GM18873 (cell line): ENCODE measurements around the gene VEGFA.

Source experiments
- ATAC-seq: cut with Tn5 transposase; IDR thresholded peaks from one replicate; pipeline ENCODE4 v1.9.1; 2021; ENCODE audit warnings: mild to moderate bottlenecking, moderate library complexity, moderate number of reproducible peaks; ENCODE audit not compliant: unreplicated experiment, low FRiP score

VEGFA gene

DNA sequence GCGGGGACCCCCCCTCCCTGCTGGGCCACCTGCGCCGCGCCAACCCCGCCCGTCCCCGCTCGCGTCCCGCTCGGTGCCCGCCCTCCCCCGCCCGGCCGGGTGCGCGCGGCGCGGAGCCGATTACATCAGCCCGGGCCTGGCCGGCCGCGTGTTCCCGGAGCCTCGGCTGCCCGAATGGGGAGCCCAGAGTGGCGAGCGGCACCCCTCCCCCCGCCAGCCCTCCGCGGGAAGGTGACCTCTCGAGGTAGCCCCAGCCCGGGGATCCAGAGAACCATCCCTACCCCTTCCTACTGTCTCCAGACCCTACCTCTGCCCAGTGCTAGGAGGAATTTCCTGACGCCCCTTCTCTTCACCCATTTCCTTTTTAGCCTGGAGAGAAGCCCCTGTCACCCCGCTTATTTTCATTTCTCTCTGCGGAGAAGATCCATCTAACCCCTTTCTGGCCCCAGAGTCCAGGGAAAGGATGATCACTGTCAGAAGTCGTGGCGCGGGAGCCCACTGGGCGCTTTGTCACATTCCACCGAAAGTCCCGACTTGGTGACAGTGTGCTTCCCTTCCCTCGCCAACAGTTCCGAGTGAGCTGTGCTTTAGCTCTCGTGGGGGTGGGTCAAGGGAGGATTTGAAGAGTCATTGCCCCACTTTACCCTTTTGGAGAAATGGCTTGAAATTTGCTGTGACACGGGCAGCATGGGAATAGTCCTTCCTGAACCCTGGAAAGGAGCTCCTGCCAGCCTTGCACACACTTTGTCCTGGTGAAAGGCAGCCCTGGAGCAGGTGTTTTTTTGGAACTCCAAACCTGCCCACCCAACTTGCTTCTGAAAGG is 2.1 kb downstream of the VEGFA start:
- ATAC-seq: no peak

DNA sequence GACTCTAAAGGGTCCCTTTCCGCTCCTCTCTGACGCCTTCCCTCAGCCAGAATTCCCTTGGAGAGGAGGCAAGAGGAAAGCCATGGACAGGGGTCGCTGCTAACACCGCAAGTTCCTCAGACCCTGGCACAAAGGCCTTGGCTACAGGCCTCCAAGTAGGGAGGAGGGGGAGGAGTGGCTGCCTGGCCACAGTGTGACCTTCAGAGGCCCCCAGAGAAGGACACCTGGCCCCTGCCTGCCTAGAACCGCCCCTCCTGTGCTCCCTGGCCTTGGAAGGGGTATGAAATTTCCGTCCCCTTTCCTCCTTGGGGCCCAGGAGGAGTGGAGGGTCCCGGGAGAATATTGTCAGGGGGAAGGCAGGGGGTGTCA is 2.7 kb downstream of the VEGFA start:
- no peak for ATAC-seq

DNA sequence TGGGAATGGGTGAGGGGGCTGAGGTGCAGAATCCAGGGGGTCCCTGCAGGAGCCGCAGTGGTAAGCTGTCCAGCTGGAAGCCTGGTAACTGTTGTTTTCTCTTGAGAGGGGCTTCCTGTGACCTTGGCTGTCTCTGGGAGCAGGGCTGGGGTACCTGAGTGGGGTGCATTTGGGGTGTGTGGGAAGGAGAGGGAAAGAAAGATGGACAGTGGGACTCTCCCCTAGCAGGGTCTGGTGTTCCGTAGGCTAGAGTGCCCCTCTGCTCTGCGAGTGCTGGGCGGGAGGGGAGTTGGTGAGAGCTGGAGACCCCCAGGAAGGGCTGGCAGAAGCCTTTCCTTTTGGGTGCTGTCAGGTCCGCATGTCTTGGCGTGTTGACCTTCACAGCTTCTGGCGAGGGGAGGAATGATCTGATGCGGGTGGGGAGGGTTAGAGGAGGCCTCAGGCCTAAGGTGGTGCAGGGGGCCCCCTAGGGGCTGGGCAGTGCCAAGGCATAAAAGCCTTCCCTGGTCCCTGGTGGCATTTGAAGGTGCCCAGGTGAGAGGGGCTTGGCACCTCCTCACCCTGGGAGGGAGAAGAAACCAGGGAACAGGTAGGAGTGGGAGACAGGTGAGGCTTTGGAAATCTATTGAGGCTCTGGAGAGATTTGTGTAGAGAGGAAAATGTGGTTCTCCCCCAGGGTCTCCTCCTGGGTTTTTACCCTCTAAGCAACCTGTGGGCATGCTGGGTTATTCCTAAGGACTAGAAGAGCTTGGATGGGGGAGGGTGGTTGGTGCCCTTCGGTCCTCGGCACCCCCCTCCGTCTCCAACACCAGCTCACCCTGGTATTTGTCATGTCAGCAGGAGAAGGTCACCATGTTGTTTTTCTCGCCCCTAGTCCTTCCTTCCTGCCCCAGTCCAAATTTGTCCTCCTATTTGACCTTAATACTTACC is 3.3 kb downstream of the VEGFA start:
- no peak for ATAC-seq

DNA sequence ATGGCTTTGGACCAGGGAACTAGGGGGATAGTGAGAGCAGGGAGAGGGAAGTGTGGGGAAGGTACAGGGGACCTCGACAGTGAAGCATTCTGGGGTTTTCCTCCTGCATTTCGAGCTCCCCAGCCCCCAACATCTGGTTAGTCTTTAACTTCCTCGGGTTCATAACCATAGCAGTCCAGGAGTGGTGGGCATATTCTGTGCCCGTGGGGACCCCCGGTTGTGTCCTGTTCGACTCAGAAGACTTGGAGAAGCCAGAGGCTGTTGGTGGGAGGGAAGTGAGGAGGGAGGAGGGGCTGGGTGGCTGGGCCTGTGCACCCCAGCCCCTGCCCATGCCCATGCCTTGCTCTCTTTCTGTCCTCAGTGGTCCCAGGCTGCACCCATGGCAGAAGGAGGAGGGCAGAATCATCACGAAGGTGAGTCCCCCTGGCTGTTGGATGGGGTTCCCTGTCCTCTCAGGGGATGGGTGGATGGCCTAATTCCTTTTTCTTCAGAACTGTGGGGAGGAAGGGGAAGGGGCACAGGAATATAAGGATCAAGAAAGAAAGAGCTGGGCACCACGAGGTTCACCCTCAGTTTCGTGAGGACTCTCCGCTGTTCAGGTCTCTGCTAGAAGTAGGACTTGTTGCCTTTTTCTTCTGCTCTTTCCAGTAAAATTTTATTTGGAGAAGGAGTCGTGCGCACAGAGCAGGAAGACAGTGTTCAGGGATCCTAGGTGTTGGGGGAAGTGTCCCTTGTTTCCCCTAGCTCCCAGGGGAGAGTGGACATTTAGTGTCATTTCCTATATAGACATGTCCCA is 4.2 kb downstream of the VEGFA start:
- no peak for ATAC-seq

DNA sequence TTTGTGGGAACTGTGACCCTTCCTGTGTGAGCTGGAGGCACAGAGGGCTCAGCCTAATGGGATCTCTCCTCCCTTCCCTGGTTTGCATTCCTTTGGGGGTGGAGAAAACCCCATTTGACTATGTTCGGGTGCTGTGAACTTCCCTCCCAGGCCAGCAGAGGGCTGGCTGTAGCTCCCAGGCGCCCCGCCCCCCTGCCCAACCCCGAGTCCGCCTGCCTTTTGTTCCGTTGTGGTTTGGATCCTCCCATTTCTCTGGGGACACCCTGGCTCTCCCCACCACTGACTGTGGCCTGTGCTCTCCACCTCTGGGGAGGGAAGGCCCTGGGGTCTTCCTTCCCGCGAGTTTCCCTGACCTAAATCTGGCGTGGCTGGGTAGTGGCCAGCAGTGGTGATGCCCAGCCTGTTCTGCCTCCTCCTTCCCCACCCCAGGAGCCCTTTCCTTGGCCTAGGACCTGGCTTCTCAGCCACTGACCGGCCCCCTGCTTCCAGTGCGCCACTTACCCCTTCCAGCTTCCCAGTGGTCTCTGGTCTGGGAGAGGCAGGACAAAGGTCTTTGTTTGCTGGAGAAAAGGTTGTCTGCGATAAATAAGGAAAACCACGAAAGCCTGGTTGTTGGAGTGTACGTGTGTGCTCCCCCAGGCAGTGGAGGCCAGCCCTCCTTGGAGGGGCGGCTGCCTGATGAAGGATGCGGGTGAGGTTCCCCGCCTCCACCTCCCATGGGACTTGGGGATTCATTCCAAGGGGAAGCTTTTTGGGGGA is 4.9 kb downstream of the VEGFA start:
- ATAC-seq: no peak

DNA sequence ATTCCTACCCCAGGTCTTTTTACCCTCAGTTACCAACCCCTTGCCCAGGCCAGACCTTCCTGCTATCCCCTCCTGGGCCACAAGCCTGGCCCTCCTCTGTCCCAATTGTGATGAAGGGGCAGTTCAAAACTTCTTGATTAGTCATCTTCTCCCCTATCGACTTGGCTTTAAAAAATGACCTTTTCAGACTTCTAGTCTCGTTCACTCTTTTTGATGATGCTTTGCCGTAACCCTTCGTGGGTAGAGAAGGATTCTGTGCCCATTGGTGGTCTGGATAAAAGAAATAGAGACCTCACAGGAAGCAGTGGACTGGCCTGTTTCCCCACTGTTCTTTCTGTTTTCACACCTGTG is 5.5 kb downstream of the VEGFA start:
- no peak for ATAC-seq

DNA sequence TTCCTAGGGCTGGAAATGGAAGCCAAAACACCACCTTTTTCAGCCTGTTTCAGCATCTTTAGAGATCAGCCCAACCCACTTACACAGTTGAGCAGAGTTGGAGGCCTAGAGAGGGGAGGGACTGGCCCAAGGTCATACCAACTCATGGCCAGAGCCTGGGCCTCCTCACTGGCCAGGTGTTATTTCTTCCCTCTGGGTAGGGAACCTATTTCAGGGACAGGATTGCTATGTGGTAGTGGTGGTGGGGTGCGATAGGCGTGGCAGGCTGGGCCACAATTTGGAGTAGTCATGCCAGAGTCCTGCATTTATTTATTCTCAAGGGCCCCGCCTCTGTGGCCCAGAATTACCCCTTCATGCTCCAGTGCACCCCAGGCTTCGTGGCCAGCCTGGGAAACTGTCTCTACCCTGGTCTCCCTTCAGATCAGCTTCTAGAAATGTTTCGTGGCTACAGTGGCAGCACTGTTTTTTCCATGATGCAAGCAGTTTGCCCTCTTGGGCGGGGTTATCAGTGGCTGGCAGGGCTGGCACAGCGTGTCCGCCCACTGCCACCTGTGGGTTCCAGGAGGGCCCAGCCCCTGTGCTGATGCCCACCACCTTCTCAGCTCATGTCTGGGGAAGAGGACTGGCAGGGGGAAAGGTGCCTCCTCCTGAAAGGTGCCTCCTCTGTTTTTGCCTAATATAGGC is 6.2 kb downstream of the VEGFA start:
- ATAC-seq: no peak

DNA sequence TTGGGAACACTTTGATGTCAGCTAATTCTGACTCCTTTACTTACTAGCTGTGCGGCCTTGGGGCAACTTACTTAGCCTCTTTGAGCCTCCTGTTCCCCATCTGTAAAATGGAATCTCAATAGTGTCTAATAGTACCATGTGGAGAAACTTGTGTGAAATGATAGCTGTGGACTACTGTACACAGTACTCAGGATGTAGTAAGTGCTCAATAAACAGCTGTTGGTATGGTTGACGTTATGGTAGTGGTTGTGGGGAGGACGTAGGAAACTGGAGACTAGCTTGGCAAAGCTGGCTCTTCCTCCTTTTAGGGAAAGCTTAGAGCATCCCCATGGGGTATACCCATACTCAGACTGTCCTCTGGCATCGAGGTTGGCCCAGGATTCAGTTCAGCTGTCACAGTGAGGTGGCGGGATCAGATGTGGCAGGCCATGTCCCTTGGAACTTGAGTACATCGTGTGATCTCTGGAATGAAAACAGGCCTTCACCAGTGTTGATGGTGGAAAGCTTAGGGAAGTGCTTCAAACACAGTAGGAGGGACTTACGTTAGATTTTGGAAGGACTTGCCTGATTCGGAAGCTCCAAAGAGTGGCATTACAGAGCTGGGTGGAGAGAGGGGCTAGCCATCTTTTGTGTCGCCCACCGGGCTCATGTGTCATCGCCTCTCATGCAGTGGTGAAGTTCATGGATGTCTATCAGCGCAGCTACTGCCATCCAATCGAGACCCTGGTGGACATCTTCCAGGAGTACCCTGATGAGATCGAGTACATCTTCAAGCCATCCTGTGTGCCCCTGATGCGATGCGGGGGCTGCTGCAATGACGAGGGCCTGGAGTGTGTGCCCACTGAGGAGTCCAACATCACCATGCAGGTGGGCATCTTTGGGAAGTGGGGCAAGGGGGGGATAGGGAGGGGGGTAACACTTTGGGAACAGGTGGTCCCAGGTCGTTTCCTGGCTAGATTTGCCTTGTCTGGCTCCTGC is 7.1 kb downstream of the VEGFA start:
- ATAC-seq: no peak

DNA sequence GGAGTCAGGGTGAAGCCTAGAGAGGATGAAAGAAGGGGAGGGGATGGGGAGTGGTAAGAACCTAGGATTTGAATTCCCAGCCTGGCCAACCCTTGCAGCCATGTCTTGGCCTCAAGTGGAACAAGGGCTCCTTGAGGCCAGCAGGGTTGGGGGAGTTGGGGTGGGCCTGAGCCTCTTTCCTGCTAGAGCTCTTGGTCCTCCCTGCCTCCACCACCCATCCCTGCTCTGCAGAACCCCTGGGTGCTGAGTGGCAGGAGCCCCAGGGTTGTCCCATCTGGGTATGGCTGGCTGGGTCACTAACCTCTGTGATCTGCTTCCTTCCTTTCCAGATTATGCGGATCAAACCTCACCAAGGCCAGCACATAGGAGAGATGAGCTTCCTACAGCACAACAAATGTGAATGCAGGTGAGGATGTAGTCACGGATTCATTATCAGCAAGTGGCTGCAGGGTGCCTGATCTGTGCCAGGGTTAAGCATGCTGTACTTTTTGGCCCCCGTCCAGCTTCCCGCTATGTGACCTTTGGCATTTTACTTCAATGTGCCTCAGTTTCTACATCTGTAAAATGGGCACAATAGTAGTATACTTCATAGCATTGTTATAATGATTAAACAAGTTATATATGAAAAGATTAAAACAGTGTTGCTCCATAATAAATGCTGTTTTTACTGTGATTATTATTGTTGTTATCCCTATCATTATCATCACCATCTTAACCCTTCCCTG is 8.3 kb downstream of the VEGFA start:
- ATAC-seq: no peak

DNA sequence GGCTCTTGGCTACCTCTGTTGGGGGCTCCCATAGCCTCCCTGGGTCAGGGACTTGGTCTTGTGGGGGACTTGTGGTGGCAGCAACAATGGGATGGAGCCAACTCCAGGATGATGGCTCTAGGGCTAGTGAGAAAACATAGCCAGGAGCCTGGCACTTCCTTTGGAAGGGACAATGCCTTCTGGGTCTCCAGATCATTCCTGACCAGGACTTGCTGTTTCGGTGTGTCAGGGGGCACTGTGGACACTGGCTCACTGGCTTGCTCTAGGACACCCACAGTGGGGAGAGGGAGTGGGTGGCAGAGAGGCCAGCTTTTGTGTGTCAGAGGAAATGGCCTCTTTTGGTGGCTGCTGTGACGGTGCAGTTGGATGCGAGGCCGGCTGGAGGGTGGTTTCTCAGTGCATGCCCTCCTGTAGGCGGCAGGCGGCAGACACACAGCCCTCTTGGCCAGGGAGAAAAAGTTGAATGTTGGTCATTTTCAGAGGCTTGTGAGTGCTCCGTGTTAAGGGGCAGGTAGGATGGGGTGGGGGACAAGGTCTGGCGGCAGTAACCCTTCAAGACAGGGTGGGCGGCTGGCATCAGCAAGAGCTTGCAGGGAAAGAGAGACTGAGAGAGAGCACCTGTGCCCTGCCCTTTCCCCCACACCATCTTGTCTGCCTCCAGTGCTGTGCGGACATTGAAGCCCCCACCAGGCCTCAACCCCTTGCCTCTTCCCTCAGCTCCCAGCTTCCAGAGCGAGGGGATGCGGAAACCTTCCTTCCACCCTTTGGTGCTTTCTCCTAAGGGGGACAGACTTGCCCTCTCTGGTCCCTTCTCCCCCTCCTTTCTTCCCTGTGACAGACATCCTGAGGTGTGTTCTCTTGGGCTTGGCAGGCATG is 9.2 kb downstream of the VEGFA start:
- no peak for ATAC-seq

DNA sequence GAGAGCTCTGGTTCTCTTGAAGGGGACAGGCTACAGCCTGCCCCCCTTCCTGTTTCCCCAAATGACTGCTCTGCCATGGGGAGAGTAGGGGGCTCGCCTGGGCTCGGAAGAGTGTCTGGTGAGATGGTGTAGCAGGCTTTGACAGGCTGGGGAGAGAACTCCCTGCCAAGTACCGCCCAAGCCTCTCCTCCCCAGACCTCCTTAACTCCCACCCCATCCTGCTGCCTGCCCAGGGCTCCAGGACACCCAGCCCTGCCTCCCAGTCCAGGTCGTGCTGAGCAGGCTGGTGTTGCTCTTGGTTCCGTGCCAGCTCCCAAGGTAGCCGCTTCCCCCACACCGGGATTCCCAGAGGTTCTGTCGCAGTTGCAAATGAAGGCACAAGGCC is 9.8 kb downstream of the VEGFA start:
- no peak for ATAC-seq

DNA sequence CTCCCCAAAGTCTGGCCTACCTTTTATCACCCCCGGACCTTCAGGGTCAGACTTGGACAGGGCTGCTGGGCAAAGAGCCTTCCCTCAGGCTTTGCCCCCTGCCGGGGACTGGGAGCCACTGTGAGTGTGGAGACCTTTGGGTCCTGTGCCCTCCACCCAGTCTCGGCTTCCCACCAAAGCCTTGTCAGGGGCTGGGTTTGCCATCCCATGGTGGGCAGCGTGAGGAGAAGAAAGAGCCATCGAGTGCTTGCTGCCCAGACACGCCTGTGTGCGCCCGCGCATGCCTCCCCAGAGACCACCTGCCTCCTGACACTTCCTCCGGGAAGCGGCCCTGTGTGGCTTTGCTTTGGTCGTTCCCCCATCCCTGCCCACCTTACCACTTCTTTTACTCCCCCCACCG is 10.3 kb downstream of the VEGFA start:
- ATAC-seq: no peak

DNA sequence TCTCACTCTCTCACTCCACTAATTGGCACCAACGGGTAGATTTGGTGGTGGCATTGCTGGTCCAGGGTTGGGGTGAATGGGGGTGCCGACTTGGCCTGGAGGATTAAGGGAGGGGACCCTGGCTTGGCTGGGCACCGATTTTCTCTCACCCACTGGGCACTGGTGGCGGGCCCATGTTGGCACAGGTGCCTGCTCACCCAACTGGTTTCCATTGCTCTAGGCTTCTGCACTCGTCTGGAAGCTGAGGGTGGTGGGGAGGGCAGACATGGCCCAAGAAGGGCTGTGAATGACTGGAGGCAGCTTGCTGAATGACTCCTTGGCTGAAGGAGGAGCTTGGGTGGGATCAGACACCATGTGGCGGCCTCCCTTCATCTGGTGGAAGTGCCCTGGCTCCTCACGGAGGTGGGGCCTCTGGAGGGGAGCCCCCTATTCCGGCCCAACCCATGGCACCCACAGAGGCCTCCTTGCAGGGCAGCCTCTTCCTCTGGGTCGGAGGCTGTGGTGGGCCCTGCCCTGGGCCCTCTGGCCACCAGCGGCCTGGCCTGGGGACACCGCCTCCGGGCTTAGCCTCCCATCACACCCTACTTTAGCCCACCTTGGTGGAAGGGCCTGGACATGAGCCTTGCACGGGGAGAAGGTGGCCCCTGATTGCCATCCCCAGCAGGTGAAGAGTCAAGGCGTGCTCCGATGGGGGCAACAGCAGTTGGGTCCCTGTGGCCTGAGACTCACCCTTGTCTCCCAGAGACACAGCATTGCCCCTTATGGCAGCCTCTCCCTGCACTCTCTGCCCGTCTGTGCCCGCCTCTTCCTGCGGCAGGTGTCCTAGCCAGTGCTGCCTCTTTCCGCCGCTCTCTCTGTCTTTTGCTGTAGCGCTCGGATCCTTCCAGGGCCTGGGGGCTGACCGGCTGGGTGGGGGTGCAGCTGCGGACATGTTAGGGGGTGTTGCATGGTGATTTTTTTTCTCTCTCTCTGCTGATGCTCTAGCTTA is 11.2 kb downstream of the VEGFA start:
- no peak for ATAC-seq

DNA sequence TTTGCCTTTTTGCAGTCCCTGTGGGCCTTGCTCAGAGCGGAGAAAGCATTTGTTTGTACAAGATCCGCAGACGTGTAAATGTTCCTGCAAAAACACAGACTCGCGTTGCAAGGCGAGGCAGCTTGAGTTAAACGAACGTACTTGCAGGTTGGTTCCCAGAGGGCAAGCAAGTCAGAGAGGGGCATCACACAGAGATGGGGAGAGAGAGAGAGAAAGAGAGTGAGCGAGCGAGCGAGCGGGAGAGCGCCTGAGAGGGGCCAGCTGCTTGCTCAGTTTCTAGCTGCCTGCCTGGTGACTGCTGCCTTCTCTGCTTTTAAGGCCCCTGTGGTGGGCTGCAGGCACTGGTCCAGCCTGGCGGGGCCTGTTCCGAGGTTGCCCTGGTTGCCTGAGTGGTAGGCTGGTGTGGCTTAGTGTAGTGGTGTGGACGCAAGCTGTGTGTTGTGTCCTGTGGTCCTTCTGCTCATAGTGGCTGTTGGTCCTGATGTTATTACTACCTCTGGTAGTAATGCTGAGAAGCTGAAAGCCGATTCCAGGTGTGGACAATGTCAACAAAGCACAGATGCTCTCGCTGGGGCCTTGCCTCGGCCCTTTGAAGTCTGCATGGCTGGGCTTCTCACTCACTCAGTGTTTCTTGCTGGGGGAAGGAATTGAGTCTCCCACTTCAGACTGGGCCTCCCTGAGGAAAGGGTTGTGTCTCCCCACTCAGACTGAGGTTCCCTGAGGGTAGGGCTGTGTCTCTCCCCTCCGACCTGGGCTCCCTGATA is 12.1 kb downstream of the VEGFA start:
- ATAC-seq: no peak
